CD1c-positive myeloid dendritic cell (primary cell): ENCODE results near the gene SET.

Experiments used
- DNase-seq: peaks from one replicate; pipeline ENCODE4 v3.0.0-alpha.2; 2016; ENCODE audit errors: extremely low spot score

Gene SET

GRCh38 chr9:128729302-128729701 lies 40.3 kb downstream of the SET start:
- no peak for DNase-seq

- no peak for DNase-seq
Observed at GRCh38 chr9:128729766-128730517, 40.9 kb downstream of the SET start.

- DNase-seq: no peak
Observed at GRCh38 chr9:128731093-128731492, 42.1 kb downstream of the SET start.

GRCh38 chr9:128731691-128732090 lies 42.7 kb downstream of the SET start:
- DNase-seq: no peak

GRCh38 chr9:128732576-128732975 lies 43.6 kb downstream of the SET start:
- no peak for DNase-seq

- peak; percentile 59 for DNase-seq
Observed at GRCh38 chr9:128733256-128733655, 44.2 kb downstream of the SET start.

- no peak for DNase-seq
Observed at GRCh38 chr9:128735373-128735772, 46.4 kb downstream of the SET start.

- no peak for DNase-seq
Observed at GRCh38 chr9:128742401-128742800, 53.4 kb downstream of the SET start.

- DNase-seq: no peak
Observed at GRCh38 chr9:128743421-128743820, 54.4 kb downstream of the SET start.
